Adrenal gland (tissue), 12 donors: Measurements from ENCODE around the gene CILP2. TPM values are rescaled to one million over a fixed set of nuclear protein-coding genes. Genes with fewer than 3 reads are reported as not detected.

Experiments
- DNase-seq, 7 donors: peaks; one replicate each; pipeline ENCODE4 v3.0.0-alpha.2; 2019 to 2020
- H3K27ac ChIP-seq, 5 donors: fragments of 200-600 bp; sonication (generic) in 4 of 5; 1 replicate in 3 of 5; 2 replicates in 2 of 5; pipeline versions ENCODE4 v1.5.1 to v1.8.0; 2016 to 2020; ENCODE audit warnings: mild to moderate bottlenecking in 1 of 5
- H3K27me3 ChIP-seq: fragments of 200-600 bp; 2 replicates; pipeline ENCODE4 v1.8.0; 2021
- H3K36me3 ChIP-seq, 2 donors: fragments of 200-600 bp; replicated peaks in 1 of 2; 1 replicate in 1 of 2; 2 replicates in 1 of 2; pipeline versions ENCODE4 v1.5.1 to v1.8.0; 2018 to 2022
- H3K4me1 ChIP-seq, 2 donors: fragments of 200-600 bp; replicated peaks in 1 of 2; 1 replicate in 1 of 2; 2 replicates in 1 of 2; pipeline versions ENCODE4 v1.5.1 to v1.8.0; 2018 to 2021
- H3K4me3 ChIP-seq, 4 donors: fragments of 200-600 bp; sonication (generic) in 3 of 4; one replicate each; pipeline ENCODE4 v1.5.1; 2016 to 2018
- H3K9me3 ChIP-seq, 3 donors: fragments of 200-600 bp; sonication (generic) in 1 of 3; replicated peaks in 1 of 3; 1 replicate in 2 of 3; 2 replicates in 1 of 3; pipeline versions ENCODE4 v1.5.1 to v1.8.0; 2016 to 2021
- CTCF ChIP-seq, 6 experiments: fragments of 450-650 bp in 4 of 6; fragments of 200-600 bp in 2 of 6; sonication (generic) in 1 of 6; IDR thresholded peaks; 1 replicate in 5 of 6; 2 replicates in 1 of 6; pipeline versions ENCODE4 v1.5.1 to v1.8.0; 2016 to 2021; ENCODE audit warnings: antibody characterized with exemption in 6 of 6, mild to moderate bottlenecking in 2 of 6, moderate library complexity in 1 of 6
- POLR2A ChIP-seq, 2 donors: fragments of 450-650 bp; IDR thresholded peaks; one replicate each; pipeline ENCODE4 v1.6.1; 2017; ENCODE audit warnings: antibody characterized with exemption in 2 of 2, mild to moderate bottlenecking in 2 of 2, moderate library complexity in 1 of 2
- WGBS, 4 donors: extraction: QIAGEN DNeasy Blood & Tissue Kit in 2 of 4; methylation state at CpG; one replicate each; pipeline versions ENCODE4 v1.1.5 to v1.1.7; 2013 to 2017; 5-methylcytosine and 5-hydroxymethylcytosine counted together
- intact Hi-C, 2 donors: fragments of 100-400 bp; cut with DNase I; formaldehyde crosslinking; loops; one replicate each; pipeline versions ENCODE4 v1.14.1 to v1.15.0; 2022 to 2023
- polyA plus RNA-seq, 3 donors: library from polyadenylated mRNA; stranded (reverse); fragments of 200-250 nt in 2 of 3; fragments of 350-450 nt in 1 of 3; fragmentation: Illumina TruSeq in 1 of 3; extraction: RNeasy Lipid Tissue Mini Kit (QIAGEN cat#74804) in 1 of 3; gene quantifications; one replicate each; pipeline ENCODE4 v1.2.3, GENCODE V29; 2013 to 2014
- total RNA-seq, 9 donors: library from RNA; depleted of rRNA in 4 of 9; stranded (reverse); fragments of >200 nt in 4 of 9; fragments of 120-200 nt in 1 of 9; fragmentation: NEBNext Ultra II Directional in 1 of 9; extraction: Animal tissue kit (Norgen Biotek cat#: 25700) in 1 of 9; gene quantifications; one replicate each; pipeline versions ENCODE4 v1.1.0 to v1.2.4, GENCODE V29; 2013 to 2023
- donor health status: healthy with polysubstance abuse.
- donor health status: Bipolar disorder and iron deficiency.
- donor health status: DM: yes; HTN: yes; CAD: no.
- donor health status: DM: no; HTN: no; CAD: no.
- donor health status: DM: no; HTN: no; CAD: no.
- donor health status: DM: yes; HTN: yes; CAD: no.

CILP2 gene
- total and polyA plus RNA-seq, 12 donors, result 0.13 to 0.43 (median 0.23) TPM; not detected in 8

DNA sequence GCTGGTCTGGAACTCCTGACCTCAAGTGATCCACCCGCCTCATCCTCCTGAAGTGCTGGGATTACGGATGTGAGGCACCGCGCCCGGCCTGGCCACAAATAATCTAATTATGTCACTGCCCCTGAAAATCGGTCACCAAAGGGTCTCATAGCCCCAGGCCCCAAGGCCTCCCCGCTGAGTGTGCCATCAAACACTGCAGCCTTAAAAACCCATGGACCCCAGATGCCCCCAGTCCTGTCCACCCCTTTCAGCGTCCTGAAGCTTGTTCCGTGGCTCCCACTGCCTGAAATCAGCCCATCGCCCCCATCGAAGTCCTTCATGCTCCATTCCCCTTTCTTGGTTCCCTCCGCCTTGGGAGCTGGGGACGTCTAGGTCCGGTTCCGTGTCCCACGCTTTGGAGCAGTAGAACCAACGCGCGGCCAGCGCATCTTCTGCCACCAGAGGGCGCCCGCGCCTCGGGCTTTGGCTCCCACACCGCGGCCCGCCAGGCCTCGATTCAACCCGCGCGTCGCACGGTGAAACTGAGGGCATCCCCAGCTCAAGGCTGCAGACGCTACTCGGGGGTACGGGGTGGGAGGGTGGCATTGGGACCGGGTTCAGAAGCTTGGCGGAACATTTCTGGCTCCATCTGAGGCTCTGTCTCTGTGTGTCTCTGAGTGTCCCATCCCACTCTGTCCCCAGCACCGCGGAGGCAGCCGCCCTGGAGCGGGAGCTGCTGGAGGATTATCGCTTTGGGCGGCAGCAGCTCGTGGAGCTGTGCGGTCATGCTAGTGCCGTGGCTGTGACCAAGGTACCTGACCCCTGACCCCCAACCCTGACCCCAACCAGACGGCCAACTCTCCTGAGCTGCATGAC is 5.9 kb upstream of the CILP2 start:
- no peaks in the 10 kb centered on the region for H3K27me3 ChIP-seq
- no peak overlapping the region for H3K27ac ChIP-seq
- no peak overlapping the region for H3K4me3 ChIP-seq
- DNase-seq, result peak; percentile 68 to 90 (median 86)
- intact Hi-C loops, result loop anchor here (2.0 to 5.0 kb wide), 2 partner anchors 111 to 425 kb away; partner anchors contain the start of gene GMIP (in 1 of the 2)
- WGBS, 4 donors, result 22 to 30% (median 23%) methylated on average over 8 to 48 of the region's 48 CpGs
- H3K36me3 ChIP-seq, result peaks cover 0 to 11% of the 10 kb centered on the region in 2 donors
- H3K9me3 ChIP-seq, result no peaks in the 10 kb centered on the region
- peaks cover 0 to 1% of the 10 kb centered on the region in 2 donors for H3K4me1 ChIP-seq
- TF ChIP-seq POLR2A (IDR thresholded peaks at IDR 0.05), result no peak
- TF ChIP-seq CTCF (IDR thresholded peaks at IDR 0.05), result peak; percentile 84 to 97 (median 92)

GRCh38 chr19:19532806-19533701 is 5.0 kb upstream of the CILP2 start:
- no peak overlapping the region for H3K4me3 ChIP-seq
- H3K27me3 ChIP-seq, result peaks cover 4% of the 10 kb centered on the region
- TF ChIP-seq POLR2A (IDR thresholded peaks at IDR 0.05), result no peak
- TF ChIP-seq CTCF (IDR thresholded peaks at IDR 0.05), result no peak
- H3K9me3 ChIP-seq, result no peaks in the 10 kb centered on the region
- H3K27ac ChIP-seq, result no peak overlapping the region
- intact Hi-C loops, result loop anchor here (2.0 to 5.0 kb wide), 2 partner anchors 110 to 424 kb away; partner anchors contain the start of gene GMIP (in 1 of the 2)
- DNase-seq, result no peak
- WGBS, 4 donors, result 62 to 75% (median 67%) methylated on average over 10 to 14 of the region's 14 CpGs
- peaks cover 0 to 8% of the 10 kb centered on the region in 2 donors for H3K4me1 ChIP-seq
- peaks cover 0 to 2% of the 10 kb centered on the region in 2 donors for H3K36me3 ChIP-seq

GRCh38 chr19:19533841-19534240 is 4.2 kb upstream of the CILP2 start:
- Histone ChIP-seq H3K36me3 (no peaks in the 10 kb centered on the region), H3K27ac (no peak overlapping the region)
- WGBS, 4 donors, result 89 to 92% (median 90%) methylated on average over 6 of the region's 6 CpGs

More at GRCh38 chr19:19533841-19534240, 4.2 kb upstream of the CILP2 start:
- peaks cover 12% of the 10 kb centered on the region for H3K27me3 ChIP-seq
- TF ChIP-seq CTCF (IDR thresholded peaks at IDR 0.05), result no peak
- TF ChIP-seq POLR2A (IDR thresholded peaks at IDR 0.05), result no peak
- H3K4me1 ChIP-seq, result peaks cover 4 to 13% of the 10 kb centered on the region in 2 donors
- no peaks in the 10 kb centered on the region for H3K9me3 ChIP-seq
- no peak overlapping the region for H3K4me3 ChIP-seq
- intact Hi-C loops, result loop anchor here (2.0 to 5.0 kb wide), 2 partner anchors 109 to 423 kb away; partner anchors contain the start of gene GMIP (in 1 of the 2)
- DNase-seq, result no peak
